Right ventricle myocardium inferior (tissue), 1 donor: ENCODE results near the gene SERPINF2. TPM values are rescaled to one million over a fixed set of nuclear protein-coding genes. Genes with fewer than 3 reads are reported as not detected.
"Not testable (repeated sequence)": the region's sequence is repeated elsewhere in the genome, so short reads cannot be mapped to it uniquely, and the experiment has no call there.

Experiments used
- ATAC-seq: fragments of 200-7000 bp; cut with Tn5 transposase; one replicate; pipeline ENCODE4 v1.9.1; 2020; ENCODE audit warnings: mild to moderate bottlenecking, moderate library complexity
- DNase-seq: peaks from one replicate; pipeline ENCODE4 v3.0.0; 2021; ENCODE audit errors: missing footprints
- intact Hi-C: fragments of 100-400 bp; cut with DNase I; formaldehyde crosslinking; loops from one replicate; pipeline ENCODE4 v1.11.0; 2022
- total RNA-seq: library from RNA; stranded (reverse); fragmentation: NEBNext Ultra II Directional; extraction: Animal tissue kit (Norgen Biotek cat#: 25700); gene quantifications from one replicate; pipeline ENCODE4 v1.2.1, GENCODE V29; 2021
- donor health status: DM: no; HTN: yes; CAD: no; lungs with severe emphysema.

SERPINF2 gene
- total RNA-seq, 1 donor from 2014 or later = 0.73 TPM

DNA sequence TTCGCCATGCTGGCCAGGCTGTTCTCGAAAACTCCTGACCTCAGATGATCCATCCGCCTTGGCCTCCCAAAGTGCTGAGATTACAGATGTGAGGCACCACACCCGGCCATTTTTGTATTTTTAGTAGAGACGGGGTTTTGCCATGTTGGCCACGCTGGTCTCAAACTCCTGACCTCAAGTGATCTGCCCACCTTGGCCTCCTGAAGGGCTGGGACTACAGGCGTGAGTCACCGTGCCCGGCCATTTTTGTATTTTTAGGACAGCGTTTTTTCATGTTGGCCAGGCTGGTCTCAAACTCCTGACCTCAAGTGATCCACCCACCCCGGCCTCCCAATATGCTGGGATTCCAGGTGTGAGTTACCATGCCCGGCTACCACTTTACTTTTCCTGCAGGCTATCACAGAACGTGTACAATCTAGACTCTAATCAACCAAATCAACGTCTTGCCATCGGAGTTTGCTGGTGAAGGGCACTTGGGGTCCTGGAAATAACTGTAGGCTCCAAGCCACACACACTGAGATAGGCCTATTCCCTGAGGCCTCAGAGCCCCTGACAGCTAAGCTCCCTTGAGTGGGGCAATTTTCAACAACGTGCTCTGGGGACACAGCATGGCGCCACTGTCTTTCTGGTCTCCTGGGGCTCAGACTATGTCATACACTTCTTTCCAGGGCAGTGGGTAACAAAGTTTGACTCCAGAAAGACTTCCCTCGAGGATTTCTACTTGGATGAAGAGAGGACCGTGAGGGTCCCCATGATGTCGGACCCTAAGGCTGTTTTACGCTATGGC lies 31.9 kb downstream of the SERPINF2 start:
- DNase-seq (no peak), ATAC-seq (no peak)
- intact Hi-C loops = no loop called here

DNA sequence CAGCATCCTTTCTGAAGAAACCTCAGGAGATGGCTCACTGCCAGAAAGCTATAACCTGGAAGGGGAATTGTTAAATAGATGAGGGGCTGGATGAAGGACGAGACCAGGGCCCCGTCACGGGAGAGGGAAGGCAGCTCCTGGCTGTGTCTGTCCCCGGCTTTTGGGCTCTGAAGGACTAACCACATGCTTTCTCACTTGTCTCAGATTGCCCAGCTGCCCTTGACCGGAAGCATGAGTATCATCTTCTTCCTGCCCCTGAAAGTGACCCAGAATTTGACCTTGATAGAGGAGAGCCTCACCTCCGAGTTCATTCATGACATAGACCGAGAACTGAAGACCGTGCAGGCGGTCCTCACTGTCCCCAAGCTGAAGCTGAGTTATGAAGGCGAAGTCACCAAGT lies 33.7 kb downstream of the SERPINF2 start:
- intact Hi-C loops = no loop called here
- DNase-seq = no peak
- no peak for ATAC-seq

DNA sequence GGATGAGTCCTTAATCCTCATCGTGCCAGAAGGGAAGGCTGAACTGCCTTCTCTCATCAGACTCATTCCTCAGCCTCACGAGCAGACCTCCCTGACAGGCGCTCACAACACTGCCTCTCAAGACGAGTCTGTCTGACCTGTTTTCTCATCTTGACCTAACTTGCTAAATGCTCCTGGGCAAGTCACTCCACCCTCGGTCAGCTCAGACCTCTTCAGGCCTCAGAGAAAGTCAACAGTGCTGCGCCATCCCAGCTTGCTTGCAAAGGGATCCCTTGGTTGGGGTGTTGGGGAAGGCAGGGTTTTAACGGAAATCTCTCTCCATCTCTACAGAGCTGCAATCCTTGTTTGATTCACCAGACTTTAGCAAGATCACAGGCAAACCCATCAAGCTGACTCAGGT lies 34.2 kb downstream of the SERPINF2 start:
- intact Hi-C loops = no loop called here
- DNase-seq (no peak), ATAC-seq (no peak)

DNA sequence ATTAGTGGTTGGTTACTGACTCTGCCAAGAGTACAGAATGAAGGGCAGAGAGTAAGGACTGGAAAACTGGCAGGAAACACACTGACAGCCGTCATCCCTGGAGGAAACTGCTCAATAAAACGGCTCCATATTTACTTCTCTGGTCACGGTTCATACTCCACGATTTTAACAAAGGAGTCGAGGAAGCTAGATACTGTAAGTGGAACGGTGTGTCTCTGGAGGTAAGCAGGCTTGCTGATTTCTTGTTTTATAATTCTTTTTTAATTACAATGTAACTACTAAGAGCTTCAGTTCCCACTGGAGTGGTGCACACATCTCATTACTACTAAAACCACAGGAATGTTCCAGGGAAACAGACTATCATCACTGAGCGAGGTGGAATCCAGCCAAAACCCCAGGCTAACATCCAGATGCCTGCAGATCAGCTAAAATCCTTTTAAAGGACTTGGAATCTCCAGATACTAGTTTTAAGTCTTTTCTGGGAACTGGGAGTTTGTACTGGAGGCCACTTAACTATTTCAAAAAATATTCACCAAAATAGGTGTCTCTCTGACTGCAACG lies 37.0 kb downstream of the SERPINF2 start:
- intact Hi-C loops = no loop called here
- ATAC-seq = peak; percentile 37
- DNase-seq = no peak

DNA sequence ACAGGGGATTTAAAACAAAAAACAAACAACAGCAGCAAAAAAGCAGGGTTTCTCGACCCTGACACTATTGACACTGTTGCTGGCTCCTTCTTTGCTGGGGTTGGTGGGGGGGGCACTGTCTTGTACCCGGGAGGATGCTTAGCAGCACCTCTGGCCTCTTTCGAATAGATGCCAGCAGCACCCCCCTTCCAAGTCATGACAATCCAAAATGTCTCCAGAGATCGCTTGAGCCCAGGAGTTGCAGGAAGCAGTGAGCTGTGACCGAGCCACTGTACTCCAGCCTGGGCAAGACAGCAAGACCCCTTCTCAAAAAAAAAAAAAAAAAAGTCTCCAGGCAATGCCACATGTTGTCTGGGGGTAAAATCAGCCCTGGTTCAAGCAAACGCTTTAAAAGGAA lies 39.5 kb downstream of the SERPINF2 start:
- intact Hi-C loops = loop anchor here (2.0 kb wide), 2 partner anchors 57 to 65 kb away; partner anchors contain the start of gene WDR81
- DNase-seq (peak; percentile 50), ATAC-seq (no peak)

DNA sequence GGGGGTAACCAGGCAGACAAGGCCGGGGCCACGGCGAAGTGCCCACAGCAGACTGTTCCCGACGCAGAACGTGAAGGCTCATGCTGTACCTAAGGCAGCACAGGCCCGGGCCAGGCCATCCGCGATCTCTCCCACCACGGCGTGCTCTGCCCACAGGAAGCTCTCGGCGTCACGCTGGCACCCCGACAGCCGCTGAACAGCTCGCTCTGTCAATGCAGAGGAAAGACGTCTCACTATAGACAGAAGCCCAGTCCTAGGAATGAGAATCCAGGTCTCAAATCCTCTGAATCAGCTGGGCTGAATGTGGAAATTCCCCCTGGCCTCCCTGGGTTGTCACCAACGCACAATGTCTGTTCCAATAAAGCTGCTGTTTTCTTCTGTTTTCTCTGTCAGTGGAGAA lies 40.6 kb downstream of the SERPINF2 start:
- intact Hi-C loops = loop anchor here (2.0 kb wide), 2 partner anchors 58 to 66 kb away; partner anchors contain the start of gene WDR81
- no peak for ATAC-seq

DNA sequence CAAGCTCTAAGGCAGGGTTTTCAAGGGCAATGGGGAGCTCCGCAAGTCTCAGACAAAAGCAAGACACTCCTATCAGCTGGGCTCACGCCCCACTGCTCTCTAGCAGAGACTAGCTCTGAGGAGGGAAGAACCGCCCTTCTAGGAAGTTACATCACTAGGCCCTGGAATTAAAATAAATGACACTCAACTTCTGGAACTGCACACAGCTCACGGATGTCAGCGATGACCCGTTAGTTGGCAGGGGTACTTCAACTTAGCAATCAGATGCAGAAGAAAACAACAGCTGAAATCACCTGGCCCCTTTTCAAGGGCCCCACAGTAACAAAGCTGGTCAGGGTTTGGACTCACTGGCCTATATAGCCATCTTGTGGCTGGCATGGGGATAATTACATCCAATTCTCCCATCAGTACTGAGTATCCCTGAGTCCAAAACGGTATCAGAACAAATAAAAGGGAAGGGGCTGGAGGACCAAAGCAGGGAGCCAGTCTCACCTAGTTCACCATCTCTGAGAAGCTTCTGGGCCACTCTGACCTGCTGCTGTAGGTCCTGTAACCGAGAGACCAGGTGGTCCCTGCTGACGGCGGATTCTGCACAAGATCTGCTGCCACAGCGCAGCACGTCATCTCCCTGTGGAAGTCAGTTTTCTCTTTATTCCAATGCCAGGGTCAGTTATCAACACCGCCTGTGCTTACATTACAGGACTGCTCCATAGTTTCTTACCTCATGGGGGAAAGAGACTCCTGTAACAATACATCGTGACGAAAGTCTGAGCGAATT lies 41.4 kb downstream of the SERPINF2 start:
- peak; percentile 89 for DNase-seq
- peak; percentile 81 for ATAC-seq
- intact Hi-C loops = loop anchor here (2.0 kb wide), 3 partner anchors 59 to 209 kb away; partner anchors contain the start of gene WDR81

More for the DNA sequence above, 40.6 kb downstream of the SERPINF2 start:
- DNase-seq = no peak

DNA sequence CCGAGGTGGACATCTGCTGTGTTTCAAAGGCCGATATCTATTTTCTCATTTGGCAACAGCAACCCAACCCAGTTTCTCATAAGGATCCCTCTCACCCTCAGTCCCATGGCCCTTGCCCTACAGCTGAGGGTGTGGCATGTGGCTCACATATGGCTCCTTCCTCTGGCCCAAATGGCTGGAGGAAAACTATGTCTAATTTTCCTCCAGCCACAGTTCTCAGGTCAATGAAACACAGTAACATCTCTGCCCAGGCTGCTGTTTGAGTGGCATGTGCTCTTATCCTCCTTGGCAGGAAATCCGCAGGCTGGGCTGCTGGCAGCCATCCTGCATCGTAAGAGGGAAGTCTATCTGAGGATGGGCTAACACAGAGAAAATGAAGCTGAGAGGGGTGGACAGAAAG lies 43.3 kb downstream of the SERPINF2 start:
- intact Hi-C loops = loop anchor here (2.0 to 5.0 kb wide), 2 partner anchors 119 to 211 kb away; no protein-coding TSS in a partner anchor
- no peak for ATAC-seq
- DNase-seq = no peak

DNA sequence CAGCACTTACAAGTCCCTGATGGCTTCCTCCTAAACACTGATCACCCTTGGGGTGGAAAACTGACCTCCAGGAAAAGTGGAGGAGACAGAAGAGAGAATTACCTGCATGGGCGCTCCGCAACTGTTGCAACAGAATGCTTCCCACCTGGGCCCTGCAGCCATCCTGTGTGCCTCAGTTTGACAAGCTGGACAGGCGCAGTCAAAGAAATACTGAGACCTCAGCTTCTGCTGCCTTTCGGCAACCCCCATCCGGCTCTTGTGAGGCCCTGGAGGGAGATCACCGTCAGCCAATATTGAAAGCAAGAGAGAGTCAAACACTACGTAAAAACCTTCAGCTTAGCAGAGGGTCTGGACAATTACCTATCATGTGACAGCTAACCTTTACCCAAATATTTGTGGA lies 44.0 kb downstream of the SERPINF2 start:
- no peak for ATAC-seq
- intact Hi-C loops = loop anchor here (5.0 kb wide), 1 partner anchor 119 kb away; no protein-coding TSS in a partner anchor
- DNase-seq = no peak

DNA sequence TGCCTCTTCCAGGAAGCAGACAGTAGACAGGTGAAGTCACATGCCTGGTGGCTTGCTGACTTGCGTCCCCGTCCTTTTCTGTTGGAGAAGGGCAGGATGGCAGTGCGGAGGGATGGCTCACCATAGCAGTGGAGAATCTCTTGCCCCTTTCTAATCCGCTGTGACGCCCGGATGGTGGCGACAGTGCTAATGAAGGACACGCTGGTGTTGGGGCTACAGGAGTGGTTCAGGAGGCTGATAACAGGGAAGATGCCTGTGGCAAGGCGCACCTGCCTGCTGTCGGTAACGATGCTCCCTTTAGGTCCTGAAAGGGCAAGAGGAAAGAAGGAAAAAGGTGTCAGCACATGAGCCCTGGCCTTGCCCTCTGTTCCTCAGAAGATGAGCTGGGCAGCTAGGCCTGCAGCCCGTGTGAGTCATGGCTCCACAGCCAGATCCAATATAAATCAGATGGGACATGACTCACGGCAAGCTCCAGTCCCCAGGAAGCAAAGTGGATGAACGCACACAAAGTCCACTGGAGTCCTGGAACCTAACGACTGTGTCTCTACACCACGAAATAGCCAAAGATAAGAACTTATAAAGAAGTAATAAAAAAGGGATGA lies 44.7 kb downstream of the SERPINF2 start:
- DNase-seq = no peak
- intact Hi-C loops = loop anchor here (5.0 kb wide), 1 partner anchor 120 kb away; no protein-coding TSS in a partner anchor
- ATAC-seq = peak; percentile 58

DNA sequence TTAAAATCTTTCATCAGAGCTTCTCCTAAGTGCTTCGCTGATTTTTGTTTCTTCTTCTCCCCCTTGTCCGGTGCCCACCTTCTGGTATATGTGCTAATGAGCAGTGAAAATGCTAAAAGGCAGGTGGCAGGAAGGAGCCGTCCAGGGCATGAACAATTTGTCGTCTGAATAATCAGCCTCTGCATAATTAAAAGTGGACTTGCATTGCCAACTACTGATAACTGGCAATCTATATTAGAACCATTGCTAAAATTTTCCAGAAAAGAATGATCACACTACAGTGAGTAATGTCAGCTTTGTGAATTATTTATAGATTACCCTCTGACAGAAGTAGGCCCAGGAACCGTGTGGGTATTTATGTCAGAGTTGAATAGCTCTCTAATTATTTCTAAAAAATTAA lies 47.3 kb downstream of the SERPINF2 start:
- DNase-seq = no peak
- intact Hi-C loops = loop anchor here (5.0 kb wide), 1 partner anchor 123 kb away; no protein-coding TSS in a partner anchor
- no peak for ATAC-seq

DNA sequence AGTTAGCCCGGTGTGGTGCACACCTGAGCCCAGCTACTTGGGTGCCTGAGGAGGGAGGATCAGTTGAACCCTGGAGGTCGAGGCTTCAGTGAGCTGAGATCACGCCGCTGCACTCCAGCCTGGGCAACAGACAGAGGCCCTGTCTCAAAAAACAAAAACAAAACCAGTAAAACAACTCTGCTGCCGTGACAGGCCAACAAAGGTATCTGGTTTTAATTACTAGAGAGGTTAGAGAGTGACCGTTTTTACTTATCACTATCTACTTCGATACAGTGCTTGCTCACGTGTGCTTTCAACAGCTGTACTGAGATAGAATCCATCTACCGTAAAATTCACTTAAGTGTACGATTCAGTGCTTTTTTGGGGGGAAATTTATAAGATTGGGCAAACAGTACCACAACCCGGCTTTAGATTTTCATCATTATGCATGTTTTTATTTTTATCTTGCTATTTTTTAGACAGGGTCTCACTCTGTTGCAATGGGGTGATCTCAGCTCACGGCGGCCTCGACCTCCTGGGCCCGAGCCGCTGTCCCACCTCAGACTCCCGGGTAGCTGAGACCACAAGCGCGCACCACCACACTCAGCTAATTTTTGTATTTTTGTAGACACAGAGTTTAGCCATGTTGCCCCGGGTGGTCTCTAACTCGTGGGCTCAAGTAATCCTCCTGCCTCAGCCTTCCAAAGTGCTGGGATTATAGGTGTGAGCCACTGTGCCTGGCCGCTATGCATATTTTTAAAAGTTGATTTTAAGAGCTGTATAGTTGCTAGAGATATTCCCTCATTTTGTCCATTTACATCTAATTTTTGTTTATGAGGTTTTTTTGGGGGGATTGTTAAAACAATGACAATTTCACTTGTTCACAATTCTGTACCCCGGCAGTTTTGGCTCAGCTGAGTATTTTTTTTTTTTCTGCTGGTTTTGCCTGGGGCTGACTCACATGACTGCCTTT lies 50.1 kb downstream of the SERPINF2 start:
- no peak for ATAC-seq
- intact Hi-C loops = no loop called here
- no peak for DNase-seq

DNA sequence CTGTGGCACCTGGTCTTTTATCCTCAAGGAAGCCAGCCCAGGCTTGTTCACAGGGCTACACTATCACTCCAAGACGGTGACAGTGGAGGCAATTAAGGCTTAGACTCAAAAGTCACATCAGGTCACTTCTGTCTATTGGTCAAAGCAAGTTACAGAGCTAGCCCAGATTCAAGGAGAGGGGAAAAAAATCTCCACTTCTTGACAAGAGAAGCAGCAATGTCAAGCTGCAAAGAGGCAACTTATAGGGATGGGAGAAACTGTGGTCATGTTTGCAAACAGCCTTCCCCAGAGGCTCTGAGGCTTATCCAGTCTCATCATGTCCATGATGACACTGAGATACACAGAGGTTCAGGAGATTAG lies 50.8 kb downstream of the SERPINF2 start:
- no peak for DNase-seq
- intact Hi-C loops = no loop called here
- no peak for ATAC-seq

DNA sequence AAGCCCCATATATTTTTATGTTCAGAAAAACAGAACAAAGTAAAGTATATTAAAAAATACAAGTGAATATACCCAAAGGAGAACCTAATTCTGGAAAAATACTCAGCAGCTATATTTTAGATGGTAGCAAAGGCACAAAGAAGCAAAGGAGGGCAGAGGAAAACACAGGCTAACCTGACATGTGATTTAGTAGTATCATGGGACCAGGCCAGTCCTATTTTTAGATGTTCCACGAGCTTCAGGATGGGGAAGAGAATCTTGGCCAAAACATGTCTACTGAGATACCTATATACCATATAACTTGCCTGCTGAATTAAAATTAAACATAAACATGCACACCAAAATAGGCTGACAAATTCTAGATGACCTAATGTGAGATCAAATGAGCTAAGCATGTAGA lies 54.1 kb downstream of the SERPINF2 start:
- intact Hi-C loops = loop anchor here (2.0 kb wide), 1 partner anchor 48 kb away; no protein-coding TSS in a partner anchor
- no peak for DNase-seq
- ATAC-seq = peak; percentile 82

DNA sequence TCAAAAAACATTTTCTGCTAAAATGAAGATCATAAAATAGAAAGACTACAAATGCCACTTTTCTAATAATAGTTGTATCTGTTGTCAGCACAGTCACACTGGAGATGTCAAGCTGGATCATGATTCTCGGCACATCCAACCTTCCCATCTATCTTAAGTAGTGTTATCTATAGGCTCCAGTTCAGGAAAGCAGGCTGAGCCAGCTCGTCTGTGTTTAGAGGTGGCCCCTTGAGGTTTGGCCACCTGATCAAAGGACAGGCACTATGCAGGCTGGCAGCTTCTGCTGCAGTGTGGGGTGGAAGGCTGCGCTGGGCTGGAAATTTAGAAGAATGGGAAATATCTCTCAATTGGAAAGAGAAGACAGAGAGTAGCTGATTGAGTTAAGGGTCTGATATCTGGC lies 54.7 kb downstream of the SERPINF2 start:
- DNase-seq = no peak

DNA sequence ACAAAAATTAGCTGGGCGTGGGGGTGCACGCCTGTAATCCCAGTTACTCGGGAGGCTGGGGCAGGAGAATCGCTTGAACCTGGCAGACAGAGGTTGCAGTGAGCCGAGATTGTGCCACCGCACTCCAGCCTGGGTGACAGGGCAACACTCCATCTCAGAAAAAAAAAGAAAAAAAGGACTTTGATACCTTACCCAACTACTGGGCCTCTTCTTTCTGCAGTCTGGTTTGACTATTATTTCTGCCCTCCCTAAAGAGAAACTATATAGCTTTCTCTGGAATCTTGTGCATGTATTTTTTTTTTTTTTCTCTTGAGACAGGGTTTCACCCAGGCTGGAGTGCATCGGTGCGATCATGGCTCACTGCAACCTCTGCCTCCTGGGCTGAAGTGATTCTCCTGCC lies 55.2 kb downstream of the SERPINF2 start:
- ATAC-seq, DNase-seq: not testable (repeated sequence)
- intact Hi-C loops = loop anchor here (2.0 kb wide), 1 partner anchor 47 kb away; no protein-coding TSS in a partner anchor

More for the DNA sequence above, 54.7 kb downstream of the SERPINF2 start:
- intact Hi-C loops = loop anchor here (2.0 kb wide), 1 partner anchor 47 kb away; no protein-coding TSS in a partner anchor
- ATAC-seq = peak; percentile 88

DNA sequence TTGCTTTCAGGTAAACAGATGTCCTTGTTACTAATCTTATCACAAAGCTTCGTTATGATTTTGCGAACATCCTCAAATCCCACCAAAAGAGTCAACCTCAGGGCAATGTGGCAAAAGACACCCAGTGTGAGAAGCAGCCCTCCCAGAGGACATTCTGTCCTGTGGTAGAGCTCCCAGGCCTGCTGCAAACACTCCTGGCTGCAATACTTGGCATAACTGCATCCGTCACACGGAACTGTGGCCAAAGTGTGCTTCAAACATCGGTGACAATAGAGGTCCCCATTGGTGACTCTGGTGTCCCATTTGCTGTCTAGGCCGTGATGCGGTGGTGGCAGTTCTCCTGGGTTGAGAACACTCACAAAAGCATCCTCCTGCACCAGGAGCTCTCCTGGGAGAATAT lies 57.6 kb downstream of the SERPINF2 start:
- intact Hi-C loops = no loop called here

DNA sequence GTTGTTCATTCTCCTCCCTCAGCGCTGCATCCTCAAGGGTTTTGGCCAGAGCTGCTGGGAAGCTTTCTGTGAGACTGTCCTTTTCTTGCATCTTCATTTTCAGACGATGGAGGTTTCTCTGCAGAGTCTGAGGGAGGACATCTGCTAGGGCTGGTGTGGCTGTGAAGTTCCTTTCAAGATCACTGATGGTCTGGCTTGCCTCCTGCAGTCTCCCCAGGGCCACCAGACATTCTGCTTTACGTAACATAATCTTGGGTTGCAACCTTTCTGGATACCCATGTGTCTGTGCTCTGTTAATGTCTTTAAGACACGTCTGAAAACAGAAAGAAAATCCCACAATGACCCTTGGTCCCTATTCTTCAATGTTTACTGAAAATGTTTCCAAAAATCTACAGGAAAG lies 58.0 kb downstream of the SERPINF2 start:
- intact Hi-C loops = no loop called here
- no peak for ATAC-seq
- DNase-seq = no peak

More for the DNA sequence above, 57.6 kb downstream of the SERPINF2 start:
- peak; percentile 78 for ATAC-seq
- no peak for DNase-seq
